Astrocyte of the spinal cord (primary cell): ENCODE measurements around the gene EDIL3.

ENCODE experiments used
- DNase-seq: peaks from one replicate; pipeline ENCODE4 v3.0.0; 2011; ENCODE audit warnings: low read depth, low spot score
- H3K4me3 ChIP-seq: 2 replicates; pipeline ENCODE4 v1.5.1; 2011; ENCODE audit warnings: low read depth, mild to moderate bottlenecking, low read length, moderate library complexity
- in situ Hi-C: cut with HindIII; loops from 2 replicates; pipeline ENCODE4 v1.10.0; 2017; ENCODE audit warnings: low sequenced_read_pairs
- TF ChIP-seq, protein P1 (sequence below): IDR thresholded peaks from 2 replicates; pipeline ENCODE4 v1.5.1; 2012; ENCODE audit warnings: low read depth, mild to moderate bottlenecking, low read length, inconsistent platforms

The EDIL3 gene

DNA sequence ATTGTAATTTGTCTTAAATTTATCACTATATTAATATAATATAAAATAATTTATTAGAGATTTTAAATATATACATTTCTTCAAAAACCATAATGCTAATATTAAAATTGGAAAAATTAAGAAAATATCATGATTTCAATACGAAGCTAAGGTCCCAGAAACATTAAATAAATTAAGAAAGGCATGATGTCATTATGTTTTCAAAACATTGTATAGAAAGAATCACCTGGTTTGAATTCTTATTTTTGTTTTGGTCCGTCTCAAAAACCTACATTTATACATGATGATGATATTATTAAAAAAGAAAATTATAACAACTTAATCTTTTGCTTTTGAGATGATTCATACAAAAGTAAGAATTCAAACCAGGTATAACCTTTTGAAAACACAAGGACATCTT is 8.2 kb upstream of the EDIL3 start:
- in situ Hi-C loops, result no loop called here
- DNase-seq, result no peak
- TF ChIP-seq, protein P1, sequence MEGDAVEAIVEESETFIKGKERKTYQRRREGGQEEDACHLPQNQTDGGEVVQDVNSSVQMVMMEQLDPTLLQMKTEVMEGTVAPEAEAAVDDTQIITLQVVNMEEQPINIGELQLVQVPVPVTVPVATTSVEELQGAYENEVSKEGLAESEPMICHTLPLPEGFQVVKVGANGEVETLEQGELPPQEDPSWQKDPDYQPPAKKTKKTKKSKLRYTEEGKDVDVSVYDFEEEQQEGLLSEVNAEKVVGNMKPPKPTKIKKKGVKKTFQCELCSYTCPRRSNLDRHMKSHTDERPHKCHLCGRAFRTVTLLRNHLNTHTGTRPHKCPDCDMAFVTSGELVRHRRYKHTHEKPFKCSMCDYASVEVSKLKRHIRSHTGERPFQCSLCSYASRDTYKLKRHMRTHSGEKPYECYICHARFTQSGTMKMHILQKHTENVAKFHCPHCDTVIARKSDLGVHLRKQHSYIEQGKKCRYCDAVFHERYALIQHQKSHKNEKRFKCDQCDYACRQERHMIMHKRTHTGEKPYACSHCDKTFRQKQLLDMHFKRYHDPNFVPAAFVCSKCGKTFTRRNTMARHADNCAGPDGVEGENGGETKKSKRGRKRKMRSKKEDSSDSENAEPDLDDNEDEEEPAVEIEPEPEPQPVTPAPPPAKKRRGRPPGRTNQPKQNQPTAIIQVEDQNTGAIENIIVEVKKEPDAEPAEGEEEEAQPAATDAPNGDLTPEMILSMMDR, result no peak
- H3K4me3 ChIP-seq, result no peak overlapping the region

DNA sequence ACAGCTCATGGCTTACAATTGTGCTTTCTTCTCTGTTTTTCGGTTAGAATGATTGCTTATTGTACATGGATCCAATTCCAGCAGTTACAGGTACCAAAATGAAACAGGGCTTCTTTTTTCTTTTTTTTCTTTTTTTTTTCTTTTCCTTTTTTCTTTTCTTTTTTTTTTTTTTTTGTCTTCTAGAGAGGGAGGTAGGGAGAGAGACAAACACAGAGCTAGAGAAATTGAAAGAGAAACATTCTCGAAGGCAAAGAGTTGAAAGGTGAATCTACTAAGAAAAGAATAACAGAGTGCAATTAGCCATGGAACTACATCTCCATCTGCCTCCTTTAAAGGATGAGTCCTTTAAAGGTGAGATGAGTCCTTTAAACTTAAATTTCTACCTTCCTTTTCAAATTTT is 1.0 kb upstream of the EDIL3 start:
- peak overlapping the region; percentile 85 for H3K4me3 ChIP-seq
- in situ Hi-C loops, result no loop called here
- TF ChIP-seq, protein P1, result no peak

DNA sequence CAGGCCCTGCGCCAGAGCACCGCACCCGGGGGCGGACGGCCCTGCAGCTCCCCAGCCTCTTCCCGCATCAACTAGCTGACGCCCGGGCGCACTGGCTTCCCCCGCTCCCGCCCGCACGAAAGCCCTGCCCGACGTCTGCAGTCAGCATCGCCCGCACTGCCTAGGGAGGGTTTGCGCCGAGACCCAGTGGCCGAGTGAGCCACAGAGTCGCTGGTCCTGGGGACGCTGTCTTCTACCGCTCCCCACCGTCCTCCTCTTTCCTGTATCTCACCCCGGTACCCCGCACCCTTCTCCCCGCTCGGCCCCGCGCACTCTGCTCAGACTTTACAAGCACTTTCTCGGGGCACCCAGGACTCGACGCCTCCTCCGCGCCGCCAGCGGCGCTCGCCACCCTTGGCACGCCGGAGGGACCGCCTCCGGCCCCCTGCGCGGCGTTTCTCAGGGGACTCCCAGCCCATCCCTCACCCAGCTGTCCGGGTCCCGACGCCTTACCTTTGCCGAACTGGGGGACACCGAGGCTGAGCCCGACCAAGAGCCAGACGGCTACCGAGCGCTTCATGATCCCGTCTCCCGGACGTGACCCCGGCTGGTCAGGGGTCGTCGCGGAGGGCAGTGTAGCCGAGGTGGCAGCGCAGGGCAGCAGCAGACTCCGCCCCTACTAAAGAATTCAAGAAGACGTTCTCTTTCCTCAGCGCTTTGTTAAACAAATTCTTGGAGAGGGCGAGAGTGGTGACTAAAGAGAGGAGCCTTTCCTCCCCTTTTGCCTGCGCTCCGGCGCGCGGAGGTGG is 670 bp downstream of the EDIL3 start:
- in situ Hi-C loops, result no loop called here
- peak; percentile 65 for DNase-seq
- TF ChIP-seq, protein P1, result peak; percentile 3
- peak overlapping the region; percentile 85 for H3K4me3 ChIP-seq

More for the DNA sequence above, 1.0 kb upstream of the EDIL3 start:
- no peak for DNase-seq

GRCh38 chr5:84383296-84383815 is 1.3 kb downstream of the EDIL3 start:
- in situ Hi-C loops, result no loop called here

DNA sequence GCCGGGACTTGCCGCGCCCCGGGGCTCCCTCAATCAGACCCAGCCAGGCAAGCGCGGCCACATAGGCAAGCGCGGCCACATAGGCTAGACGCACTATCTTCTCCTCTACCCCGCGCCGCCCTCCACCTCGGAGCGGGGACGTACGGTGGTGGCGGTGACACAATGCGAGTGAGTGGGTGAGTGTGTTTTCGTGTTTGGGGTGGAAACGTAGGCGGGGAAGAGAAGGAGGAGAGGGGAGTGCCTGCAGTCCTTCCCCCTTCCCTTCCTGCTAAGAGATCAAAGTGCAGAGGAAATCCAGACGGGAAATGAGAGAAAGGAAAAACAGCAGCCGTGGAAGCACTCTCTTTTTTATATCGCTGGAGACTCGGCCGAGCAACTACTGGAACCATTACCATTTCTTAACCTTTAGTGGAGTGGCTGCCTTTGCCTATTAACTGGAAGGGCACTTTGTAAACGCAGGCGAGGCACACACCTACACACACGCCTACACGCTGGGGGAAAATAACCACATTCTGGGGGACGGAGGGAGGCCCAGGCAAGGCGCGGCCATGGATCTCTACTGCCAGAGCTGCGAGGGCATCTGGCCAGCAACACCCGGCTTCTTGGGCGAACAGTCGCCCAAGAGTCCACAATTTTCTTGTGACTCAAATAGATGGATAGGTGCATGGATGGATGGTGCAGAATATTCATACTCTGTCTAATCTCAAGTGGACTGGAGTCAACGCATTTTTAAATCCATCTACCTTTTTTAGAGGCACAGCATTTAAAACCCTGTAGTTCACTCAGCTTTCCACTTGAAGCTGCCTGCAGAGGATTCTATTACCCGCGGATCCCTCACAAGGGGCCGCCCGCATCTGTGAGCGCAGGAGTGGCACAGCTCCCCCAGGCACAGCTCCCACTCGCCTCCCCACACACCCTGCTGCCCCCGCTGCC is 2.1 kb downstream of the EDIL3 start:
- peak overlapping the region; percentile 85 for H3K4me3 ChIP-seq
- peak; percentile 75 for DNase-seq
- in situ Hi-C loops, result no loop called here
- TF ChIP-seq, protein P1, result no peak

More at GRCh38 chr5:84383296-84383815, 1.3 kb downstream of the EDIL3 start:
- peak overlapping the region; percentile 85 for H3K4me3 ChIP-seq
- TF ChIP-seq, protein P1, result no peak
- no peak for DNase-seq

GRCh38 chr5:84381502-84382362 is 2.9 kb downstream of the EDIL3 start:
- peak; percentile 50 for DNase-seq
- TF ChIP-seq, protein P1, result no peak
- peak overlapping the region; percentile 85 for H3K4me3 ChIP-seq
- in situ Hi-C loops, result no loop called here
